ENCODE results near the gene FILIP1L. TPM values are rescaled to one million over a fixed set of nuclear protein-coding genes. Genes with fewer than 3 reads are reported as not detected.

The FILIP1L gene
- total and polyA plus RNA-seq, 2 of the 8 experiments (the other 6 are each of a cell fraction or from before 2014, with no cell fraction given): 0.06 to 0.09 TPM

- Histone ChIP-seq H4K5ac (ENCODE audit: insufficient read length, low read depth, low read length) (no peak overlapping the region), H3K23ac (ENCODE audit: insufficient read length) (no peak overlapping the region), H4K8ac (ENCODE audit: extremely low read depth, insufficient read depth, low read length) (no peak overlapping the region), H3K4me2 (ENCODE audit: insufficient read depth in 1 of 2, low read depth in 2 of 2, low read length in 2 of 2) (no peak overlapping the region), H3K14ac (ENCODE audit: insufficient read length) (no peak overlapping the region), H3K4ac (replicated peaks; ENCODE audit: insufficient read length, low read depth, low read length) (no peak overlapping the region), H2BK5ac (ENCODE audit: low read depth, low read length) (no peak overlapping the region), H3K23me2 (ENCODE audit: low read depth, low read length) (no peaks in the 10 kb centered on the region), H4K20me1 (replicated peaks in 1 of 2; ENCODE audit: control insufficient read depth in 1 of 2, insufficient read depth in 2 of 2, low read length in 2 of 2) (peaks cover 2% of the 10 kb centered on the region in 2 experiments), H2AK5ac (ENCODE audit: low read depth, low read length) (0 out of 2 replicates have a peak overlapping the region, but pooled peaks have one; percentile 19), H3K4me3 (ENCODE audit: extremely low read depth in 1 of 4, insufficient read depth in 2 of 4, low read depth in 3 of 4, low read length in 4 of 4) (no peak overlapping the region), H2BK12ac (ENCODE audit: low read depth, low read length) (no peak overlapping the region), H2BK120ac (replicated peaks; ENCODE audit: low read depth, low read length) (no peak overlapping the region), H3K9me3 (ENCODE audit: insufficient read depth in 2 of 2, low read depth in 1 of 2, low read length in 1 of 2) (no peaks in the 10 kb centered on the region), H3K27ac (ENCODE audit: low read depth, low read length) (no peak overlapping the region), H2BK20ac (ENCODE audit: low read length) (no peak overlapping the region), H2AFZ (ENCODE audit: low read length) (no peak overlapping the region), H3K9ac (replicated peaks in 1 of 4; ENCODE audit: extremely low read depth in 1 of 4, low read depth in 3 of 4, low read length in 3 of 4) (no peak overlapping the region), H4K91ac (replicated peaks; ENCODE audit: insufficient read length, low read length) (no peak overlapping the region), H3K56ac (replicated peaks; ENCODE audit: insufficient read length, low read depth, low read length) (no peak overlapping the region), H3K18ac (ENCODE audit: extremely low read depth, low read length) (no peak overlapping the region), H3K79me1 (ENCODE audit: low read depth, low read length) (peaks cover 6% of the 10 kb centered on the region), H3K4me1 (replicated peaks in 1 of 4; ENCODE audit: control insufficient read depth in 3 of 4, insufficient read depth in 4 of 4, low read length in 3 of 4) (peaks cover 2 to 11% (median 5%) of the 10 kb centered on the region in 4 experiments; a peak in 3 of 7 replicates), H2BK15ac (ENCODE audit: low read length) (no peak overlapping the region), H3K79me2 (ENCODE audit: control insufficient read depth in 1 of 2, insufficient read depth in 2 of 2, low read length in 2 of 2) (peaks cover 0 to 42% of the 10 kb centered on the region in 2 experiments; a peak in 2 of 4 replicates), H3K36me3 (ENCODE audit: control insufficient read depth in 2 of 4, insufficient read depth in 4 of 4, low read length in 3 of 4) (no peaks in the 10 kb centered on the region), H3K27me3 (replicated peaks in 1 of 4; ENCODE audit: control insufficient read depth in 3 of 4, extremely low read depth in 1 of 4, insufficient read depth in 3 of 4, low read length in 3 of 4) (no peaks in the 10 kb centered on the region)
- WGBS, 2 experiments (ENCODE audit: extremely low coverage in 1 of 2, insufficient coverage in 1 of 2, insufficient read length in 1 of 2, insufficient replicate concordance in 2 of 2, low coverage in 1 of 2, low lambda C conversion rate in 2 of 2, missing lambda C conversion rate in 1 of 2): 89% methylated on average over 6 of the region's 6 CpGs; no CpG with 5 or more reads in 1 of the 2 experiments
- no peak for FAIRE-seq
- CTCF ChIA-PET (ENCODE audit: partially characterized antibody): interaction anchor here (0.6 to 2.0 kb wide), 10 partner anchors 10 to 423 kb away, joined by 3 to 8 read pairs (median 4); partner anchors contain the start of gene TBC1D23
- POLR2A ChIA-PET (ENCODE audit: partially characterized antibody): no interaction called here
- no peak for DNase-seq (ENCODE audit: low read depth in 1 of 2, low spot score in 2 of 2)
- TF ChIP-seq NRF1 (IDR thresholded peaks at IDR 0.05; ENCODE audit: low read depth, low read length) (no peak), SP1 (IDR thresholded peaks at IDR 0.05; ENCODE audit: low read depth, low read length) (no peak), PHF8 (conservative IDR thresholded peaks at IDR 0.05; ENCODE audit: low read depth, low read length) (no peak), GTF2F1 (IDR thresholded peaks at IDR 0.05; ENCODE audit: borderline replicate concordance, low read depth, low read length) (no peak), TBP (IDR thresholded peaks at IDR 0.05; ENCODE audit: low read depth, low read length) (no peak), POLR2AphosphoS5 (IDR thresholded peaks at IDR 0.05; ENCODE audit: low read depth, low read length) (no peak), YY1 (IDR thresholded peaks at IDR 0.05; ENCODE audit: low read depth, low read length) (no peak)
These were observed 263.7 kb downstream of the FILIP1L start for GRCh38 chr3:99850608-99851007.

All from H1 (cell line).